Heart left ventricle (tissue), 16 donors: ENCODE data around the gene DHCR7. TPM values are rescaled to one million over a fixed set of nuclear protein-coding genes. Genes with fewer than 3 reads are reported as not detected.
A peak's percentile ranks its signal among the peaks of the same experiment; 100 is the strongest.

Experiments used
- ATAC-seq, 4 donors: fragments of 200-7000 bp; cut with Tn5 transposase; one replicate each; pipeline ENCODE4 v1.9.1; 2020 to 2022; ENCODE audit warnings: moderate library complexity in 4 of 4, mild to moderate bottlenecking in 3 of 4, moderate number of reproducible peaks in 1 of 4
- DNase-seq, 5 donors: peaks; one replicate each; pipeline ENCODE4 v3.0.0-alpha.2; 2020
- H3K27ac ChIP-seq, 12 donors: fragments of 200-600 bp; sonication (generic) in 4 of 12; one replicate each; pipeline versions ENCODE4 v1.5.0 to v1.8.0; 2016 to 2022; ENCODE audit warnings: mild to moderate bottlenecking in 2 of 12
- H3K27me3 ChIP-seq, 9 donors: fragments of 200-600 bp; sonication (generic) in 2 of 9; one replicate each; pipeline versions ENCODE4 v1.5.1 to v1.8.0; 2016 to 2022; ENCODE audit warnings: mild to moderate bottlenecking in 3 of 9
- H3K36me3 ChIP-seq, 9 donors: fragments of 200-600 bp; sonication (generic) in 2 of 9; one replicate each; pipeline versions ENCODE4 v1.5.0 to v1.8.0; 2018 to 2022; ENCODE audit warnings: mild to moderate bottlenecking in 2 of 9
- H3K4me1 ChIP-seq, 12 donors: fragments of 200-600 bp; sonication (generic) in 4 of 12; one replicate each; pipeline versions ENCODE4 v1.5.0 to v1.8.0; 2016 to 2022; ENCODE audit warnings: mild to moderate bottlenecking in 3 of 12
- H3K4me3 ChIP-seq, 12 donors: fragments of 200-600 bp; sonication (generic) in 4 of 12; one replicate each; pipeline versions ENCODE4 v1.5.0 to v1.8.0; 2017 to 2022; ENCODE audit warnings: mild to moderate bottlenecking in 9 of 12, moderate library complexity in 4 of 12
- H3K9me3 ChIP-seq, 12 donors: fragments of 200-600 bp; sonication (generic) in 4 of 12; one replicate each; pipeline versions ENCODE4 v1.5.0 to v1.8.0; 2016 to 2022; ENCODE audit warnings: mild to moderate bottlenecking in 1 of 12
- POLR2A ChIP-seq, 2 donors: fragments of 450-650 bp; IDR thresholded peaks; one replicate each; pipeline ENCODE4 v1.6.1; 2017; ENCODE audit warnings: antibody characterized with exemption in 2 of 2, mild to moderate bottlenecking in 2 of 2, moderate library complexity in 2 of 2
- WGBS, 4 donors: extraction: QIAGEN DNeasy Blood & Tissue Kit in 2 of 4; methylation state at CpG; one replicate each; pipeline versions ENCODE4 v1.1.5 to v1.1.7; 2013 to 2018; 5-methylcytosine and 5-hydroxymethylcytosine counted together
- intact Hi-C, 10 donors: fragments of 100-400 bp; cut with DNase I; formaldehyde crosslinking; loops; one replicate each; pipeline versions ENCODE4 v1.11.1 to v1.14.2; 2022
- polyA plus RNA-seq, 2 donors: library from polyadenylated mRNA; stranded (reverse); fragments of 200-250 nt; gene quantifications; one replicate each; pipeline ENCODE4 v1.2.3, GENCODE V29; 2013
- total RNA-seq, 9 donors: library from RNA; depleted of rRNA in 2 of 9; stranded (reverse); fragments of >200 nt in 2 of 9; fragmentation: NEBNext Ultra II Directional in 3 of 9; extraction: Animal tissue kit (Norgen Biotek cat#: 25700) in 3 of 9; gene quantifications; one replicate each; pipeline versions ENCODE4 v1.1.0 to v1.2.4, GENCODE V29; 2016 to 2023
- TF ChIP-seq, protein P1 (sequence below), 12 donors: fragments of 200-600 bp; sonication (generic) in 4 of 12; IDR thresholded peaks; one replicate each; pipeline versions ENCODE4 v1.5.0 to v1.8.0; 2018 to 2022; ENCODE audit warnings: antibody characterized with exemption in 12 of 12, mild to moderate bottlenecking in 5 of 12
- donor health status: ischemic (EF 13 %, LVEDD 7.1; RV severe dilation, severe dysfunction).
- donor health status: healthy with polysubstance abuse.
- donor health status: DM: no; HTN: yes; CAD: no.
- donor health status: DM: no; HTN: no; CAD: no.
- donor health status: ischemic (EF 25% LVEDD 6.9; RV normal size, moderate dysfunction).
- donor health status: ischemic (EF 25% LVEDD 5.7; RV mildly dilated, moderate dysfunction).
- donor health status: healthy.
- donor health status: DM: yes; HTN: yes; CAD: no.
- donor health status: ischemic (EF 35%, LVEDD 5.7; RV mildly dilated, moderate dysfunction).
- donor health status: nonischemic (EF 11% LVEDD 7.7; RV severe dilation, severe dysfunction).
- donor health status: DM: yes; HTN: yes; CAD: no.
- donor health status: PGD.
- donor health status: ischemic (EF 29% LVEDD 5.4; RV normal size, mild dysfunction).
- donor health status: nonischemic (EF 23%, LVEDD 6.1; RV moderate dilation, normal function).

DHCR7 gene
- total and polyA plus RNA-seq, 11 donors, result 12.6 to 44.5 (median 25.8) TPM

DNA sequence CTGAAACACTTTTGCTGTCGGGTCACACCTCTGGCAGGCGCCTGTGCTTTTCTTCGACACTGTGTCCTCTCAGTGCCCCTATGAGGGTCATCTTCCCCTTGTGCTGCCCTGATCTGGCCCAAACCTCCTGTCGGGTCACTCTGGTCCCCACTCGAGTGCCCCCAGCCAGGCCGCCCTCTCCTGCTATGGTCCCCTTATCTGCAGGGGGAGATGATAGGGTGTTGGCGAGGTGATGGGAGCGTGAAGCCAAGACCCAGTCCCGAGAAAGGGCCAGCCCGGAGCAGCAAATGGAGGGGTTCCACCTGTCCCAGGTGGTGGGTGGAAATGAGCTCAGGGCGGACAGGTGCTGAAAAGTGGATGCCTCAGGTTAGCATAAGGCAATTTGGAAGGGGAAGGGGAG is 14.5 kb upstream of the DHCR7 start:
- Histone ChIP-seq H3K27me3 (no peaks in the 10 kb centered on the region), H3K27ac (no peak overlapping the region), H3K9me3 (no peaks in the 10 kb centered on the region), H3K36me3 (peaks cover 0 to 91% (median 69%) of the 10 kb centered on the region in 9 donors), H3K4me1 (no peaks in the 10 kb centered on the region), H3K4me3 (no peak overlapping the region)
- TF ChIP-seq, protein P1, sequence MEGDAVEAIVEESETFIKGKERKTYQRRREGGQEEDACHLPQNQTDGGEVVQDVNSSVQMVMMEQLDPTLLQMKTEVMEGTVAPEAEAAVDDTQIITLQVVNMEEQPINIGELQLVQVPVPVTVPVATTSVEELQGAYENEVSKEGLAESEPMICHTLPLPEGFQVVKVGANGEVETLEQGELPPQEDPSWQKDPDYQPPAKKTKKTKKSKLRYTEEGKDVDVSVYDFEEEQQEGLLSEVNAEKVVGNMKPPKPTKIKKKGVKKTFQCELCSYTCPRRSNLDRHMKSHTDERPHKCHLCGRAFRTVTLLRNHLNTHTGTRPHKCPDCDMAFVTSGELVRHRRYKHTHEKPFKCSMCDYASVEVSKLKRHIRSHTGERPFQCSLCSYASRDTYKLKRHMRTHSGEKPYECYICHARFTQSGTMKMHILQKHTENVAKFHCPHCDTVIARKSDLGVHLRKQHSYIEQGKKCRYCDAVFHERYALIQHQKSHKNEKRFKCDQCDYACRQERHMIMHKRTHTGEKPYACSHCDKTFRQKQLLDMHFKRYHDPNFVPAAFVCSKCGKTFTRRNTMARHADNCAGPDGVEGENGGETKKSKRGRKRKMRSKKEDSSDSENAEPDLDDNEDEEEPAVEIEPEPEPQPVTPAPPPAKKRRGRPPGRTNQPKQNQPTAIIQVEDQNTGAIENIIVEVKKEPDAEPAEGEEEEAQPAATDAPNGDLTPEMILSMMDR (IDR thresholded peaks at IDR 0.05), result no peak
- TF ChIP-seq POLR2A (IDR thresholded peaks at IDR 0.05), result no peak
- no peak for ATAC-seq
- intact Hi-C loops, result no loop called here
- DNase-seq, result no peak
- 91 to 93% (median 92%) methylated on average over 11 of the region's 11 CpGs for WGBS, 4 donors

DNA sequence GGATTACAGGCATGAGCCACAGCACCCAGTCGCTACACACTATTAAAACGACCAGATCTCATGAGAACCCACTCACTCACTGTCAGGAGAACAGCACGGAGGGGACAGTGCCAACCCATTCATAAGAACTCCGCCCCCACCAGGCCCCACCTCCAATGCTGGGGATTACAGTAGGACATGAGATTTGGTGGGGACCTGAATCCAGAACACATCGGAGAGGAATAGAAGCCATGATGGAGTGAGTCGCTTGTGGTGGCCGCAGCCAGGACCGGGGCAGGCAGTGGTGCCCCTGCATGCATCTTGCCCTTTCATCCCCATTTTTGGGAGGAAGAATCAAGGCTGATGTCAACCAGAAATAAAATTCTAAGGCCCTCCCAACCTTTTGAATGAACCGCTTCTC is 13.5 kb upstream of the DHCR7 start:
- intact Hi-C loops, result no loop called here
- DNase-seq (no peak), ATAC-seq (no peak)
- no peaks in the 10 kb centered on the region for H3K27me3 ChIP-seq
- no peaks in the 10 kb centered on the region for H3K4me1 ChIP-seq
- TF ChIP-seq, protein P1 (IDR thresholded peaks at IDR 0.05), result no peak
- TF ChIP-seq POLR2A (IDR thresholded peaks at IDR 0.05), result no peak
- 88 to 93% (median 92%) methylated on average over 9 of the region's 9 CpGs for WGBS, 4 donors
- H3K36me3 ChIP-seq, result peaks cover 0 to 91% (median 72%) of the 10 kb centered on the region in 9 donors
- H3K9me3 ChIP-seq, result no peaks in the 10 kb centered on the region
- H3K27ac ChIP-seq, result no peak overlapping the region
- H3K4me3 ChIP-seq, result no peak overlapping the region

DNA sequence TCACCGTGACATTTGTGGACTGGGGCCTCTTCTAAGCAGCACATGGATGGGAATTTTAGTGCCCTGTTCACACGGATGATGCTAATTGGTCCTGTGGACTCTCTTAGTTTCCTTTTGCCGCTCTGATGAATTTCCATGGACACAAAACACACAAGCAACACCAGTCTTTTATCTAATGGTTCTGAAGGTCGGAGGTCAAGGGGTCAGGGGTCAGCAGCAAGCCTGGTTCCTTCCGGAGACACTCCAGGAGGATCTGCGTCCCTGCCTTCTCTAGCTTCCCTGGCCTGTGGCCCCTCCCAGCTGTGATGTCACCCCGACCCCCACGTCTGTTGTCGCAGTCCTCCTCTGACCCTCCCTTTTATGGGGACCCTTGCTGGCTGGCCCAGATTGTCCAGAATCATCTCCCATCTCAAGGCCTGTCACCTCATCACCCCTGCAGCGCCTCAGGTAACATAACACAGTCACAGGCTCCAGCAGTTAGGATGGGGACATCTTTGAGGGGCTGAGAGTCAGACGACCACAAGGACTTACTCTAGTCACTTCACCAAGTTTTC is 11.7 kb upstream of the DHCR7 start:
- Histone ChIP-seq H3K36me3 (peaks cover 0 to 96% (median 78%) of the 10 kb centered on the region in 9 donors), H3K4me3 (no peak overlapping the region), H3K27me3 (no peaks in the 10 kb centered on the region), H3K4me1 (no peaks in the 10 kb centered on the region), H3K9me3 (no peaks in the 10 kb centered on the region), H3K27ac (no peak overlapping the region)
- ATAC-seq (no peak), DNase-seq (no peak)
- intact Hi-C loops, result no loop called here
- 66 to 84% (median 79%) methylated on average over 11 of the region's 11 CpGs for WGBS, 4 donors
- TF ChIP-seq, protein P1 (IDR thresholded peaks at IDR 0.05), result no peak
- no peak for TF ChIP-seq POLR2A (IDR thresholded peaks at IDR 0.05)

DNA sequence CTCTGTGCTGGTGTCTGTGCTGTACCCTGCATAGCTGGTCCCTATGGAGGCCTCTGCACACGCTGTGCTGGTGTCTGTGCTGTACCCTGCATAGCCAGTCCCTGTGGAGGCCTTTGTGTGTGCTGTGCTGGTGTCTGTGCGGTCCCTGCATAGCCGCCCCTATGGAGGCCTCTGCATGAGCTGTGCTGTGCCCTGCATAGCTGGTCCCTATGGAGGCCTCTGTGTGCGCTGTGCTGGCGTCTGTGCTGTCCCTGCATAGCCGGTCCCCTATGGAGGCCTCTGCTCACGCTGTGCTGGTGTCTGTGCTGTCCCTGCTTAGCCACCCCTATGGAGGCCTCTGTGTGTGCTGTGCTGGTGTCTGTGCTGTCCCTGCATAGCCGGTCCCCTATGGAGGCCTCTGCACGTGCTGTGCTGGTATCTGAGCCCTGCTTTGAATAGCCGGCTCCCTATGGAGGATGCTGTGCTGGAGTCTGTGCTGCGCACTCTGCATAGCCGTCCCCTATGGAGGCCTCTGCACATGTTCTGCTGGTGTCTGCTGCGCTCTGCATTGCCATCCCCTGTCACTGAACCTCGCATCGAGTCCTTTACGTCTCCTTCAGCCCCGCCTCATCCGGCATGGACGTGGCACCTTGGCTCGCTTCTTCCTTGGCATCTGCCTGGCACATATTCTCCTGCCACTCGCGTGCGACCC is 11.0 kb upstream of the DHCR7 start:
- Histone ChIP-seq H3K27ac (no peak overlapping the region), H3K36me3 (peaks cover 0 to 95% (median 77%) of the 10 kb centered on the region in 9 donors), H3K4me3 (no peak overlapping the region), H3K9me3 (no peaks in the 10 kb centered on the region), H3K4me1 (peaks cover 0 to 6% (median 3%) of the 10 kb centered on the region in 12 donors), H3K27me3 (no peaks in the 10 kb centered on the region)
- WGBS, 4 donors, result 89 to 94% (median 93%) methylated on average over 15 to 23 of the region's 23 CpGs
- ATAC-seq (peak in 1 of 4 donors; percentile 14), DNase-seq (no peak)
- TF ChIP-seq, protein P1 (IDR thresholded peaks at IDR 0.05), result no peak
- no peak for TF ChIP-seq POLR2A (IDR thresholded peaks at IDR 0.05)
- intact Hi-C loops, result no loop called here
